Left lung (tissue), 10 donors: ENCODE results near the gene FGA. TPM values are rescaled to one million over a fixed set of nuclear protein-coding genes. Genes with fewer than 3 reads are reported as not detected.

Source experiments
- ATAC-seq: fragments of 200-7000 bp; cut with Tn5 transposase; one replicate; pipeline ENCODE4 v1.9.1; 2020; ENCODE audit warnings: moderate library complexity
- DNase-seq, 4 donors: peaks; one replicate each; pipeline ENCODE4 v3.0.0-alpha.2; 2013 to 2020
- H3K27ac ChIP-seq, 2 donors: fragments of 200-600 bp; sonication (generic) in 1 of 2; one replicate each; pipeline versions ENCODE4 v1.5.0 to v1.8.0; 2020 to 2021
- H3K27me3 ChIP-seq, 2 donors: fragments of 200-600 bp; sonication (generic) in 1 of 2; one replicate each; pipeline versions ENCODE4 v1.5.0 to v1.8.0; 2020 to 2021
- H3K36me3 ChIP-seq, 2 donors: fragments of 200-600 bp; sonication (generic) in 1 of 2; one replicate each; pipeline versions ENCODE4 v1.5.0 to v1.8.0; 2020 to 2021
- H3K4me1 ChIP-seq, 2 donors: fragments of 200-600 bp; one replicate each; pipeline ENCODE4 v1.8.0; 2021
- H3K4me3 ChIP-seq, 2 donors: fragments of 200-600 bp; sonication (generic) in 1 of 2; one replicate each; pipeline versions ENCODE4 v1.5.0 to v1.8.0; 2020 to 2021; ENCODE audit warnings: mild to moderate bottlenecking in 1 of 2
- H3K9me3 ChIP-seq, 2 donors: fragments of 200-600 bp; sonication (generic) in 1 of 2; one replicate each; pipeline versions ENCODE4 v1.5.0 to v1.8.0; 2020 to 2021
- CTCF ChIP-seq, 2 donors: fragments of 200-600 bp; sonication (generic) in 1 of 2; IDR thresholded peaks; one replicate each; pipeline versions ENCODE4 v1.5.0 to v1.8.0; 2021; ENCODE audit warnings: antibody characterized with exemption in 2 of 2
- intact Hi-C, 2 donors: fragments of 100-400 bp; cut with DNase I; formaldehyde crosslinking; loops; one replicate each; pipeline versions ENCODE4 v1.11.2 to v1.14.2; 2022
- polyA plus RNA-seq, 6 donors: library from polyadenylated mRNA; unstranded; fragments of 120-200 nt; gene quantifications; one replicate each; pipeline ENCODE4 v1.2.1, GENCODE V29; 2013; ENCODE audit not compliant: insufficient read length in 6 of 6
- total RNA-seq, 2 donors: library from RNA; stranded (reverse); fragmentation: NEBNext Ultra II Directional; extraction: Animal tissue kit (Norgen Biotek cat#: 25700); gene quantifications; one replicate each; pipeline ENCODE4 v1.2.1, GENCODE V29; 2021
- donor health status: DM: no; HTN: yes; CAD: no.
- donor health status: DM: no; HTN: no; CAD: no.

The FGA gene
- total and polyA plus RNA-seq, 8 donors: 1.3 to 75.6 (median 3.1) TPM; not detected in 4

DNA sequence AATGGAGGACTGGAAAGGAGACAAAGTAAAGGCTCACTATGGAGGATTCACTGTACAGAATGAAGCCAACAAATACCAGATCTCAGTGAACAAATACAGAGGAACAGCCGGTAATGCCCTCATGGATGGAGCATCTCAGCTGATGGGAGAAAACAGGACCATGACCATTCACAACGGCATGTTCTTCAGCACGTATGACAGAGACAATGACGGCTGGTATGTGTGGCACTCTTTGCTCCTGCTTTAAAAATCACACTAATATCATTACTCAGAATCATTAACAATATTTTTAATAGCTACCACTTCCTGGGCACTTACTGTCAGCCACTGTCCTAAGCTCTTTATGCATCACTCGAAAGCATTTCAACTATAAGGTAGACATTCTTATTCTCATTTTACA is 21.0 kb downstream of the FGA start:
- intact Hi-C loops: no loop called here
- H3K36me3 ChIP-seq: no peaks in the 10 kb centered on the region
- no peak overlapping the region for H3K27ac ChIP-seq
- no peaks in the 10 kb centered on the region for H3K9me3 ChIP-seq
- H3K4me1 ChIP-seq: no peaks in the 10 kb centered on the region
- ATAC-seq (no peak), DNase-seq (no peak)
- no peaks in the 10 kb centered on the region for H3K27me3 ChIP-seq
- H3K4me3 ChIP-seq: no peak overlapping the region
- no peak for TF ChIP-seq CTCF (IDR thresholded peaks at IDR 0.05)

DNA sequence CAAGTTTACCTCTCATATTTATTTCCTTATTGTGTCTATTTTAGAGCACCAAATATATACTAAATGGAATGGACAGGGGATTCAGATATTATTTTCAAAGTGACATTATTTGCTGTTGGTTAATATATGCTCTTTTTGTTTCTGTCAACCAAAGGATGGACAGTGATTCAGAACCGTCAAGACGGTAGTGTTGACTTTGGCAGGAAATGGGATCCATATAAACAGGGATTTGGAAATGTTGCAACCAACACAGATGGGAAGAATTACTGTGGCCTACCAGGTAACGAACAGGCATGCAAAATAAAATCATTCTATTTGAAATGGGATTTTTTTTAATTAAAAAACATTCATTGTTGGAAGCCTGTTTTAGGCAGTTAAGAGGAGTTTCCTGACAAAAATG is 21.5 kb downstream of the FGA start:
- DNase-seq (no peak), ATAC-seq (no peak)
- TF ChIP-seq CTCF (IDR thresholded peaks at IDR 0.05): no peak
- intact Hi-C loops: no loop called here
- no peak overlapping the region for H3K4me3 ChIP-seq
- no peaks in the 10 kb centered on the region for H3K36me3 ChIP-seq
- no peaks in the 10 kb centered on the region for H3K4me1 ChIP-seq
- no peak overlapping the region for H3K27ac ChIP-seq
- no peaks in the 10 kb centered on the region for H3K9me3 ChIP-seq
- no peaks in the 10 kb centered on the region for H3K27me3 ChIP-seq

- TF ChIP-seq CTCF (IDR thresholded peaks at IDR 0.05): no peak
- DNase-seq (no peak), ATAC-seq (no peak)
- no peak overlapping the region for H3K27ac ChIP-seq
- no peaks in the 10 kb centered on the region for H3K27me3 ChIP-seq
- H3K36me3 ChIP-seq: no peaks in the 10 kb centered on the region
- no peak overlapping the region for H3K4me3 ChIP-seq
- H3K9me3 ChIP-seq: no peaks in the 10 kb centered on the region
- H3K4me1 ChIP-seq: no peaks in the 10 kb centered on the region
- intact Hi-C loops: no loop called here
Observed at GRCh38 chr4:154566639-154567204, 23.8 kb downstream of the FGA start.

DNA sequence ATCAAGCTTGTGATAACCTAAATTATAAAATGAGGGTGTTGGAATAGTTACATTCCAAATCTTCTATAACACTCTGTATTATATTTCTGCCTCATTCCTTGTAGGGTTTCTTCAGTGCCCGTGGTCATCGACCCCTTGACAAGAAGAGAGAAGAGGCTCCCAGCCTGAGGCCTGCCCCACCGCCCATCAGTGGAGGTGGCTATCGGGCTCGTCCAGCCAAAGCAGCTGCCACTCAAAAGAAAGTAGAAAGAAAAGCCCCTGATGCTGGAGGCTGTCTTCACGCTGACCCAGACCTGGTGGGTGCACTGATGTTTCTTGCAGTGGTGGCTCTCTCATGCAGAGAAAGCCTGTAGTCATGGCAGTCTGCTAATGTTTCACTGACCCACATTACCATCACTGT is 24.8 kb downstream of the FGA start:
- ATAC-seq (no peak), DNase-seq (no peak)
- no peak overlapping the region for H3K27ac ChIP-seq
- H3K9me3 ChIP-seq: no peaks in the 10 kb centered on the region
- no peak overlapping the region for H3K4me3 ChIP-seq
- no peaks in the 10 kb centered on the region for H3K27me3 ChIP-seq
- H3K36me3 ChIP-seq: no peaks in the 10 kb centered on the region
- TF ChIP-seq CTCF (IDR thresholded peaks at IDR 0.05): no peak
- intact Hi-C loops: no loop called here
- H3K4me1 ChIP-seq: no peaks in the 10 kb centered on the region

GRCh38 chr4:154564311-154564710 is 26.2 kb downstream of the FGA start:
- no peak for ATAC-seq
- TF ChIP-seq CTCF (IDR thresholded peaks at IDR 0.05): no peak
- no peak overlapping the region for H3K4me3 ChIP-seq
- H3K36me3 ChIP-seq: no peaks in the 10 kb centered on the region
- H3K4me1 ChIP-seq: no peaks in the 10 kb centered on the region
- no peak for DNase-seq
- intact Hi-C loops: no loop called here
- no peak overlapping the region for H3K27ac ChIP-seq
- no peaks in the 10 kb centered on the region for H3K27me3 ChIP-seq
- H3K9me3 ChIP-seq: no peaks in the 10 kb centered on the region
